Calu3 (cell line): Measurements from ENCODE around the gene SLC9A3. TPM values are rescaled to one million over a fixed set of nuclear protein-coding genes. Genes with fewer than 3 reads are reported as not detected.

Experiments used
- BruUV-seq: library from RNA; stranded (reverse); fragments of 400-500 nt; replicated peaks from 2 replicates; lab custom pipeline; 2021; lab: Mats Ljungman, UMichigan
- CTCF ChIA-PET: fragments of 300-600 bp; sonication (Branson Sonifier 250); formaldehyde crosslinking; loops from one replicate; lab custom pipeline; 2022; ENCODE audit warnings: antibody characterized with exemption; lab: Charles Lee
- DNase-seq: peaks from one replicate; pipeline ENCODE4 v3.0.0; 2022
- H3K27ac Mint-ChIP-seq: one replicate; pipeline ENCODE4 v1.8.0; 2022; ENCODE audit warnings: mixed read lengths; ENCODE audit not compliant: unreplicated experiment
- H3K27me3 Mint-ChIP-seq: one replicate; pipeline ENCODE4 v1.8.0; 2022; ENCODE audit warnings: mixed read lengths; ENCODE audit not compliant: unreplicated experiment
- H3K36me3 Mint-ChIP-seq: one replicate; pipeline ENCODE4 v1.8.0; 2022; ENCODE audit warnings: mild to moderate bottlenecking, moderate library complexity, mixed read lengths; ENCODE audit not compliant: insufficient read depth, unreplicated experiment
- H3K4me1 Mint-ChIP-seq: one replicate; pipeline ENCODE4 v1.8.0; 2022; ENCODE audit warnings: mild to moderate bottlenecking, low read depth, mixed read lengths; ENCODE audit not compliant: unreplicated experiment
- H3K4me3 Mint-ChIP-seq: one replicate; pipeline ENCODE4 v1.8.0; 2022; ENCODE audit warnings: mild to moderate bottlenecking, low read depth, moderate library complexity, mixed read lengths; ENCODE audit not compliant: unreplicated experiment
- H3K9me3 Mint-ChIP-seq: one replicate; pipeline ENCODE4 v1.8.0; 2022; ENCODE audit warnings: low read depth, mixed read lengths; ENCODE audit not compliant: unreplicated experiment
- intact Hi-C: fragments of 100-400 bp; cut with micrococcal nuclease; formaldehyde crosslinking; loops from one replicate; pipeline ENCODE4 v1.10.0; 2022; ENCODE audit not compliant: unreplicated experiment
- total RNA-seq: library from RNA; stranded (reverse); gene quantifications from 2 replicates; pipeline ENCODE4 v1.2.3, GENCODE V29; 2022
- TF ChIP-seq, protein P1 (sequence below): fragments of 200-600 bp; IDR thresholded peaks from one replicate; pipeline ENCODE4 v1.8.0; 2022; ENCODE audit warnings: antibody characterized with exemption; ENCODE audit not compliant: unreplicated experiment

Gene SLC9A3
- total RNA-seq, 1 experiment from 2014 or later = 1.1 TPM

DNA sequence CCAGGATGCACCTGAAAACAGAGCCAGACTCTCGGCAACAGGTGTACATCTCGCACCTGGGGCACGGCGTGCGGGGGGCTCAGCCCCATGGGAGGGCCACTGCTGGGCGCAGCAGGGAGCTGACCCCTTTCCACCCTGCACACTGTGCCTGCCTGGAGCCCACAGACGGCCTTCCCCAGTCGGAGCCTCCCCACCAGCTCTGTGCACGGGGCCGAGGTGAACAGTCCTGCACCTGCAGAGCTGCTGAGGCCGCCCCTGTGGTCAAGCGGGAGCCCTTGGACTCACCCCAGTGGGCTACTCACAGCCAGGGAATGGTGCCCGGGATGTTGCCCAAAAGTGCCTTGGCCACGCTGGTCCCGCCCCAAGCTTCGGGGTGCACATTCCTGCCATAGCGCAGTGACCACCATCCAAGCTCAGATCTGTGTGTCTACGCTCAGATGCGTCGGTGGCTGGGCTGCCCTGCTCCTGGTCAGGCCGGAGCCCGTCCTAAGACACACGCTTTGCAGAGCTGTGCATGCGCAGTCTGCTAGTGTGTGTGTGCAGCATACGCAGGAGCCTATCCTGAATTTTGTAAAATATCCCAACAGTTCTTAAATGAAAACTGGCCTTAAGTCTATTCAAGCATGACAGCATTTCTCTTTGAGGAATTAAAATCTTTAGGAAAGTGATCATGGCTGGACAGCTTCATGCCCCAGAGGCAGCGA, 89.7 kb downstream of the SLC9A3 start:
- no peaks in the 10 kb centered on the region for H3K9me3 Mint-ChIP-seq
- CTCF ChIA-PET = no interaction called here

DNA sequence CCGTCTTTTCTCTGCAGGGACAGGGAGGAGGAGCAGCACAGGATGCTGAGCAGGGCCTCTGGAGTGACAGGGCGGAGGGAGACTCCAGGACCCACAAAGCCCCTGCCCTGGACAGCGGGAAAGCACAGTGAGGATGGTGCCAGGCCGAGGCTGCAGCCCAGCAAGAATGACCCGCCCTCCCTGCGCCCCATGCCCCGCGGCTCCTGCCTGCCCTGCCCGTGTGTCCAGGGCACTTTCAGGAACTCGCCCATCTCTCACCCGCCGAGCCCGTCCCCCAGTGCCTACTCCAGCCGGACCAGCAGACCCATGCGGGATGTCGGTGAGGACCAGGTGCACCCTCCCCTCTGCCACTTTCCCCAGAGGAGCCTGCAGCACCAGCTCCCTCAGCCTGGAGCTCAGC, 90.4 kb downstream of the SLC9A3 start:
- intact Hi-C loops = no loop called here

More for the DNA sequence above, 89.7 kb downstream of the SLC9A3 start:
- TF ChIP-seq, protein P1, sequence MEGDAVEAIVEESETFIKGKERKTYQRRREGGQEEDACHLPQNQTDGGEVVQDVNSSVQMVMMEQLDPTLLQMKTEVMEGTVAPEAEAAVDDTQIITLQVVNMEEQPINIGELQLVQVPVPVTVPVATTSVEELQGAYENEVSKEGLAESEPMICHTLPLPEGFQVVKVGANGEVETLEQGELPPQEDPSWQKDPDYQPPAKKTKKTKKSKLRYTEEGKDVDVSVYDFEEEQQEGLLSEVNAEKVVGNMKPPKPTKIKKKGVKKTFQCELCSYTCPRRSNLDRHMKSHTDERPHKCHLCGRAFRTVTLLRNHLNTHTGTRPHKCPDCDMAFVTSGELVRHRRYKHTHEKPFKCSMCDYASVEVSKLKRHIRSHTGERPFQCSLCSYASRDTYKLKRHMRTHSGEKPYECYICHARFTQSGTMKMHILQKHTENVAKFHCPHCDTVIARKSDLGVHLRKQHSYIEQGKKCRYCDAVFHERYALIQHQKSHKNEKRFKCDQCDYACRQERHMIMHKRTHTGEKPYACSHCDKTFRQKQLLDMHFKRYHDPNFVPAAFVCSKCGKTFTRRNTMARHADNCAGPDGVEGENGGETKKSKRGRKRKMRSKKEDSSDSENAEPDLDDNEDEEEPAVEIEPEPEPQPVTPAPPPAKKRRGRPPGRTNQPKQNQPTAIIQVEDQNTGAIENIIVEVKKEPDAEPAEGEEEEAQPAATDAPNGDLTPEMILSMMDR = no peak
- BruUV-seq = no TSS peak
- H3K4me1 Mint-ChIP-seq = peaks cover 12% of the 10 kb centered on the region
- no peaks in the 10 kb centered on the region for H3K27me3 Mint-ChIP-seq
- H3K4me3 Mint-ChIP-seq = no peak overlapping the region
- H3K36me3 Mint-ChIP-seq = no peaks in the 10 kb centered on the region
- intact Hi-C loops = loop anchor here (5.0 kb wide), 1 partner anchor 117 kb away; no protein-coding TSS in a partner anchor
- no peak for DNase-seq
- H3K27ac Mint-ChIP-seq = no peak overlapping the region

DNA sequence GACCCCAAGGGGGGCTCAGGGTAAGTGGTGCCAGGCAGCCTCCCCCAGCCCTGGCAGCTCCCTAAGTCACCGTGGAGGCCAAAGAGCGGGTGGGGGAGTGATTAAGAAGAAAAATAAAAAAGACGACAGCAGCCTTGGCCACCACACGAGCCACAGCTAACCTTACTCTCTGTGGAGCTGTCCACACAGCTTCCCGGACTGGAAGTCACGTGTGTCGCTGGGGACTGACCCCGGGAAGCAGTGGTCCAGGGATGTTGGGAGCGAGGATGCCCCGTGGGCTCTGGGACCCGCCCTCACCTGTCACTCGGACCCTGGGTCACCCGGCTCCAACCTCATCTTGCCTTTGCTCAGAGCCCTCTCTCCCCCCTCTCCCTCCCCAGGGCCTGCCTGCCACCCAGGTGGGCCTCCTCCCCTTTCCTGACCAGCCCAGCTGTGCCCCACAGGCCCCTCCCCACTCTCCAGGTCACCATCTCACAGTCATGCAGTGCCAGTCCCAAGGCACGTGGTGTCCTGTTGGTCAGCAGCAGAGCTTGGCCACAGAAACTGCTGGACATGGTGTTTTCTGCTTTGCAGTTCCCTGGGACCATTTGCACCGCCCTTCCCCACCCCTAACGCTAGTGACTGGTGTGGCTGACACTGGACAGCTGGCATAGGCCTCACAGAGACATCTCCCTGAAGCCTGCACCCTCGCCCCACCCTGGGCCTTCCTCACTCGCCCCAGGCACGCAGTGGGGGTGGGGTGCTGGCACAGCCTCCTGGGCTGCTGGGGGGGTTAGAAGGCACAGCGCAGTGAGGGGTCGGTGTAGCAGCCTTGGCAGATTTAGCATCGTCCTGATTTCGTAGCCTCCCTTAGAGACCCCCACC, 91.1 kb downstream of the SLC9A3 start:
- DNase-seq = no peak
- peaks cover 12% of the 10 kb centered on the region for H3K4me1 Mint-ChIP-seq
- intact Hi-C loops = no loop called here
- no peaks in the 10 kb centered on the region for H3K9me3 Mint-ChIP-seq
- no peak overlapping the region for H3K4me3 Mint-ChIP-seq
- no peaks in the 10 kb centered on the region for H3K27me3 Mint-ChIP-seq
- TF ChIP-seq, protein P1 = no peak
- no peaks in the 10 kb centered on the region for H3K36me3 Mint-ChIP-seq
- no TSS peak for BruUV-seq
- H3K27ac Mint-ChIP-seq = no peak overlapping the region
- CTCF ChIA-PET = interaction anchor here (1.1 kb wide), 1 partner anchor 116 kb away, joined by 4 read pairs; no protein-coding TSS in a partner anchor

More for the DNA sequence above, 90.4 kb downstream of the SLC9A3 start:
- no TSS peak for BruUV-seq
- Mint-ChIP-seq H3K27me3 (no peaks in the 10 kb centered on the region), H3K4me3 (no peak overlapping the region), H3K9me3 (no peaks in the 10 kb centered on the region), H3K27ac (no peak overlapping the region), H3K36me3 (no peaks in the 10 kb centered on the region), H3K4me1 (peaks cover 12% of the 10 kb centered on the region)
- DNase-seq = no peak
- CTCF ChIA-PET = no interaction called here
- TF ChIP-seq, protein P1 = no peak

DNA sequence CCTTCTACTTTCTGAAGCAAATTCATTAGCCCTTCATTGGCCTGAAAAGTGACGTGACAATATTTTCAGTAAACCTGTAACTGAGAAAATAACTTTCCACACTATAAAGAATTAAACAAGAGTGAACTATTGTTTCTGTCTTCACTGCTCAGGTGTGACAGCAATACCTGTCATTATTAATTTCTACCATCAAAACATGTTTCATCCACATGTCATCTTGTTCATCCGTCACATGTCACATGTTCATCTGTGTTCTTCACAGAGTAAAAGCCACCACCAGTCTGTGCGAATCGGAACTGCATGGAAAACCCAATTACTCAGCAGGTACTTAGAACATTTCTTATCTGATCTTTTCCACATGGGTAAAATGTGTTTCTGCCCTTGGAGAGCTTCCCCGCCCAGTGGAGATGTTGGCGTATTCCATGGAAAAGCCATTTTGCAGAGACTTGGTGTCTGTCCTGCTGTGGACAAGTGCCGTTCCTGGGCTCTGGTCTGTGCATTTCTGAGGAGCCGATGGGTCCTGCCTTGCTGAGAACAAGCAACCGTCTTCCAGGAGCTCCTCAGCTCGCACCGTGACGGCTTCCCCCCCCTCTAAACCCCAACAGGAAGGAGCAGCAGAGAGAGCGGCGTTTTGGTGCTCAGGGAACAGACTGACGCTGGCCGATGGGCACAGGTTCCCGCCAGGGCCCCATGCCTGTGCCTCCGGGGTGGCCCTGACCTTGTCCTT, 91.9 kb downstream of the SLC9A3 start:
- TF ChIP-seq, protein P1 = no peak
- H3K27me3 Mint-ChIP-seq = no peaks in the 10 kb centered on the region
- CTCF ChIA-PET = interaction anchor here (0.6 to 1.1 kb wide), 2 partner anchors 92 to 115 kb away, joined by 3 to 4 read pairs; no protein-coding TSS in a partner anchor
- no peaks in the 10 kb centered on the region for H3K36me3 Mint-ChIP-seq
- no peaks in the 10 kb centered on the region for H3K9me3 Mint-ChIP-seq
- H3K27ac Mint-ChIP-seq = no peak overlapping the region
- H3K4me3 Mint-ChIP-seq = no peak overlapping the region
- no TSS peak for BruUV-seq
- no peak for DNase-seq
- H3K4me1 Mint-ChIP-seq = peaks cover 12% of the 10 kb centered on the region
- intact Hi-C loops = no loop called here
